ENCODE data around the gene MARCHF2. TPM values are rescaled to one million over a fixed set of nuclear protein-coding genes. Genes with fewer than 3 reads are reported as not detected.

MARCHF2 gene
- total RNA-seq, 1 donor from 2014 or later: 24.8 TPM

DNA sequence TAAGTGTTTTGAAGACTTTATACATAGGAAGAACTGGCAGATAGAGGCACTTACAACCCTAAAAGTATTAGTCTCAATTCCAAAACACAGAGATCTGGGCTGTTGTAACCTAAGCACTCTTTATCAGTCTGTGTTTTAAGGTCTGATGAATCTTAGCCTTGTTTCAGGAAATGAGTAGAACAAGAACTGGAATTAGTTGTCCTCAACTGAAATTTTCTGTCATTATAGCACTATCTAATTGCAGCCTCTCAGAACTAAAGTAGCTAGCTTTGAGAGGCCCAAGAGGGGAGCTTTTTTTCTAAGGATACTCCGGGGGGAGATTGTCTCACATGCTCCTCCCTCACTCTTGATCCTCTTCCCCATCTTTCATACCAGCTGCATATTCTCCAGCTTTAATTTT is 44.7 kb downstream of the MARCHF2 start:
- TF ChIP-seq, protein P1, sequence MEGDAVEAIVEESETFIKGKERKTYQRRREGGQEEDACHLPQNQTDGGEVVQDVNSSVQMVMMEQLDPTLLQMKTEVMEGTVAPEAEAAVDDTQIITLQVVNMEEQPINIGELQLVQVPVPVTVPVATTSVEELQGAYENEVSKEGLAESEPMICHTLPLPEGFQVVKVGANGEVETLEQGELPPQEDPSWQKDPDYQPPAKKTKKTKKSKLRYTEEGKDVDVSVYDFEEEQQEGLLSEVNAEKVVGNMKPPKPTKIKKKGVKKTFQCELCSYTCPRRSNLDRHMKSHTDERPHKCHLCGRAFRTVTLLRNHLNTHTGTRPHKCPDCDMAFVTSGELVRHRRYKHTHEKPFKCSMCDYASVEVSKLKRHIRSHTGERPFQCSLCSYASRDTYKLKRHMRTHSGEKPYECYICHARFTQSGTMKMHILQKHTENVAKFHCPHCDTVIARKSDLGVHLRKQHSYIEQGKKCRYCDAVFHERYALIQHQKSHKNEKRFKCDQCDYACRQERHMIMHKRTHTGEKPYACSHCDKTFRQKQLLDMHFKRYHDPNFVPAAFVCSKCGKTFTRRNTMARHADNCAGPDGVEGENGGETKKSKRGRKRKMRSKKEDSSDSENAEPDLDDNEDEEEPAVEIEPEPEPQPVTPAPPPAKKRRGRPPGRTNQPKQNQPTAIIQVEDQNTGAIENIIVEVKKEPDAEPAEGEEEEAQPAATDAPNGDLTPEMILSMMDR (IDR thresholded peaks at IDR 0.05): no peak
- Mint-ChIP-seq H3K9me3 (no peaks in the 10 kb centered on the region), H3K27me3 (no peaks in the 10 kb centered on the region), H3K4me1 (peaks cover 85% of the 10 kb centered on the region), H3K36me3 (ENCODE audit: low read depth) (peaks cover 78% of the 10 kb centered on the region), H3K4me3 (no peak overlapping the region), H3K27ac (no peak overlapping the region)
- ATAC-seq (ENCODE audit: low read depth) (no peak), DNase-seq (no peak)
- intact Hi-C loops (cut with micrococcal nuclease): no loop called here
- CTCF ChIA-PET: no interaction called here
- POLR2A ChIA-PET: interaction anchor here (0.5 to 1.1 kb wide), 3 partner anchors 24 to 301 kb away, joined by 3 to 5 read pairs (median 4); partner anchors contain the start of gene MARCHF2

DNA sequence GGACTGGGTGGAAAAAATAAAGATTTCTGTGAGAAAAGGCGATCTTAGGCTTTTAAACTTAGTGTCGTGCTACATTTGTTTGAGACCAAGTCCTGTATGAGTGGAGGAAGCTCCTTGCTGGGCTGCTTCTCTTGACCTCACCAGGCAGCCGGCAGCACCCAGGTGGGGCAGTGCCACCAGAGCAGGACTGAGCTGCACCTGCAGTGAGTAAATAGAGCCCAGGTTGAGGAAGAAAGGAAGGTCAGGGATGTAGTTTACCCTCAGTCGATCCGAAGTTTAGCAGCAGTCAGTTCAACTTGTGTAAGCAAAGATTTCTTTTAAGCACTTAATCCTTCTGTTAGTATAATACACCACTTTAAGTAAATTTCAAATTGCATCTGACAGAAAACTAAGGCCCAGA is 45.3 kb downstream of the MARCHF2 start:
- CTCF ChIA-PET: no interaction called here
- POLR2A ChIA-PET: interaction anchor here (0.5 to 0.7 kb wide), 3 partner anchors 25 to 301 kb away, joined by 3 to 5 read pairs (median 4); partner anchors contain the start of gene PRAM1
- peaks cover 84% of the 10 kb centered on the region for H3K36me3 Mint-ChIP-seq (ENCODE audit: low read depth)

DNA sequence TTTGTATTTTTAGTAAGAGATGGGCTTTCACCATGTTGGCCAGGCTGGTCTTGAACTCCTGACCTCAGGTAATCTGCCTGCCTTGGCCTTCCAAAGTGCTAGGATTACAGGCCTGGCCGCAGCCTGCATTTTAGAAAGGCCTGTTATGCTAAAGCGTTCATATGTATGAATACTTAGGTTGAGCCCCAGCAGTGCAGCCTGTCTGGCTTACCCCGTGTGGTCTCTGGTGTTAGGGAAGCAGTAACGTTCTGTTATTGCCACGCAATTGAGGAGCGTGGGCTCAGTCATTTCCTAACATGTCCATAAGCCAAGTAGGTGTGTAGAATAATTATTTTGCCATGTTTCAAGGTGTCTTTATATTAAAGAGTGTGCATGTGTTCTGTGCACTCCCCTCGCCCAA is 46.0 kb downstream of the MARCHF2 start:
- intact Hi-C loops (cut with micrococcal nuclease): no loop called here
- H3K27ac Mint-ChIP-seq: no peak overlapping the region
- ChIA-PET CTCF (no interaction called here), POLR2A (no interaction called here)
- ATAC-seq (ENCODE audit: low read depth) (no peak), DNase-seq (no peak)
- TF ChIP-seq, protein P1 (IDR thresholded peaks at IDR 0.05): no peak
- H3K27me3 Mint-ChIP-seq: no peaks in the 10 kb centered on the region
- peaks cover 73% of the 10 kb centered on the region for H3K4me1 Mint-ChIP-seq
- H3K4me3 Mint-ChIP-seq: no peak overlapping the region
- H3K9me3 Mint-ChIP-seq: no peaks in the 10 kb centered on the region
- H3K36me3 Mint-ChIP-seq (ENCODE audit: low read depth): peaks cover 88% of the 10 kb centered on the region

More for the DNA sequence above, 45.3 kb downstream of the MARCHF2 start:
- intact Hi-C loops (cut with micrococcal nuclease): no loop called here
- Mint-ChIP-seq H3K4me3 (no peak overlapping the region), H3K9me3 (no peaks in the 10 kb centered on the region), H3K4me1 (peaks cover 80% of the 10 kb centered on the region), H3K27me3 (no peaks in the 10 kb centered on the region), H3K27ac (no peak overlapping the region)
- TF ChIP-seq, protein P1 (IDR thresholded peaks at IDR 0.05): no peak
- DNase-seq (no peak), ATAC-seq (ENCODE audit: low read depth) (no peak)

DNA sequence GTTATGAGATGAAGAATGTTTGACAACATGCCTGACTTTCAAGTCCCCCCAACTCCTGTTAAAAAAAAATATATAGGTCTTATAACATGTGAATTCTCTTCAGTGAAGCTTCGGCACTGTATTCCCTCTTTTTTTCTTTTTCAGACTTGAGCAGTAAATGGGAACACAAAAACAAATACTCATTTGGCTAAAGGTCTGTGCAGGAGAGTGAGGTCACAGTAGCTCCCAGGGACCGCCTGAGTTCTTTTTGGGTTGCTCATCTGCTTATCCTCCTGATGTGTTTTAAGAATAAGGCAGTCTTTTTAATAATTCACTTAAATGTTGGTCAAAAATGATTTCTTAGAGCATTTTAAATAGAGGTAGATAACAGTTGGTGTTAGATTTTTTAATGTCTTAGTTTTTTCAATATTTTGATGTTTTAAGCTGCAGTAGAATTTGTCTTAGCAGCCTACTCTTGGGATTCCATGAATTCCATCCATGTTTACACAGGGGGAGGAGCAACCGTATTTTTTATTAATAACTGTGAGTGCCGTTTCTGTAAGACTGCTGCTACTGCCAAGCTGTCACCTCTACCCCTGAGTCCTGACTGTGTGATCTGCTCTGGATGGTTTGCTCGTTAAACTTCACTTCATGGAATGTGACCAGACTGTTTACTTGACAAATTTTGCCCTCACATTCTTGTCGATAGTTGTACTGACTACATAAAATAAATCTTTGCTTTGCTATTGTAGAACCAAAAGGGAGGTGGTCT is 46.6 kb downstream of the MARCHF2 start:
- intact Hi-C loops (cut with micrococcal nuclease): no loop called here
- Mint-ChIP-seq H3K9me3 (no peaks in the 10 kb centered on the region), H3K27ac (peak overlapping the region; percentile 2), H3K4me1 (peaks cover 68% of the 10 kb centered on the region), H3K4me3 (no peak overlapping the region), H3K27me3 (no peaks in the 10 kb centered on the region), H3K36me3 (ENCODE audit: low read depth) (peaks cover 91% of the 10 kb centered on the region)
- ATAC-seq (ENCODE audit: low read depth) (no peak), DNase-seq (no peak)
- POLR2A ChIA-PET: no interaction called here
- TF ChIP-seq, protein P1 (IDR thresholded peaks at IDR 0.05): no peak
- CTCF ChIA-PET: no interaction called here

DNA sequence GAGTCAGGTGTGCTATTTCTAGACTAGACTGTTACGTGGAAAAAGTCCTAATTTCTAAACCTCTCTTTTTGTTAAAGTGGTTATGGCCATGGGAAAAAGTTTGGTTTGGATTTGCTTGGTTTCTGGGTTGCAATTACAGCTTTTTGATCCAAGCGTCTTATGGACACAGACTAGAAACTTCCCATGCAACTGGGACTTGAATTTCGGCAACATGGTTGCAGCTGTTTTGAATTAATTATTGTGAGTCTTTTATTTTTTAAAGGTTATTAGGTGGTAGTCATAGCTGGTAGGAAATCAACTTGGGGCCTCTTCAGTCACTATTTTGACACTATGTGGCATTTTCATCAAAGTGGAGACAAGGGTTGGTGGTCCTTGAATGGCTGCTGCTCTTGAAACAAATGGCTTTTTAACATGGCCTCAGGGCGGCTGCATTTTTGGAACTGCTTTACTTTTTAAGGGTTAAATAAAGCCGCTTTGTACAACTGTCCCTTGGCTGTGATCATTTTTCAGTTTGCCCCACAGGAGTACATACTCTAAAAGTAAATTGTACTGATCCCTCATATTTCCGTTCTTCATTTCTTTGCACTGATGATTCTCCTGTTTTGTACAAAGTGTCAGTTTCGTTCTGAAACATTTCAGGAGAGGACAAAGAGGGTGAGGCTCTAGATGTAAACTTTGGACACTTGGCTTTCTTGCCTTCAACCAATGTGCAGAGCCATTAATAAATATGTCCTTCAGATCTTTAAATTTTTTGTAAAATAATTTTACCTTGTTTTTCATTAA is 47.6 kb downstream of the MARCHF2 start:
- ChIA-PET CTCF (no interaction called here), POLR2A (no interaction called here)
- peaks cover 60% of the 10 kb centered on the region for H3K4me1 Mint-ChIP-seq
- H3K27me3 Mint-ChIP-seq: no peaks in the 10 kb centered on the region
- intact Hi-C loops (cut with micrococcal nuclease): no loop called here
- peak overlapping the region; percentile 12 for H3K27ac Mint-ChIP-seq
- ATAC-seq (ENCODE audit: low read depth) (no peak), DNase-seq (no peak)
- TF ChIP-seq, protein P1 (IDR thresholded peaks at IDR 0.05): no peak
- H3K9me3 Mint-ChIP-seq: no peaks in the 10 kb centered on the region
- H3K36me3 Mint-ChIP-seq (ENCODE audit: low read depth): peaks cover 92% of the 10 kb centered on the region
- no peak overlapping the region for H3K4me3 Mint-ChIP-seq

Data from activated B cell treated with CpG ODN at 0.5 μM for 24 hours (primary cell).